Body of pancreas (tissue), 4 donors: ENCODE results near the gene HOMER2. TPM values are rescaled to one million over a fixed set of nuclear protein-coding genes. Genes with fewer than 3 reads are reported as not detected.

Experiments
- ATAC-seq: fragments of 150-250 bp; one replicate; pipeline ENCODE4 v1.9.1; 2016
- DNase-seq, 4 donors: peaks; one replicate each; pipeline ENCODE4 v3.0.0-alpha.2; 2019
- H3K27ac ChIP-seq, 4 donors: fragments of 200-600 bp; sonication (generic); 1 replicate in 3 of 4; 2 replicates in 1 of 4; pipeline versions ENCODE4 v1.5.1 to v1.6.1; 2016 to 2019; ENCODE audit warnings: mild to moderate bottlenecking in 1 of 4, mixed read lengths in 1 of 4, moderate library complexity in 1 of 4
- H3K27me3 ChIP-seq, 2 donors: fragments of 200-600 bp; sonication (generic); one replicate each; pipeline ENCODE4 v1.6.0; 2016; ENCODE audit warnings: mild to moderate bottlenecking in 1 of 2
- H3K36me3 ChIP-seq, 2 donors: fragments of 200-600 bp; sonication (generic); replicated peaks in 1 of 2; 2 replicates each; pipeline ENCODE4 v1.5.1; 2016; ENCODE audit warnings: low read depth in 2 of 2; ENCODE audit not compliant: insufficient read depth in 1 of 2
- H3K4me1 ChIP-seq: fragments of 200-600 bp; sonication (generic); one replicate; pipeline ENCODE4 v1.6.0; 2016
- H3K4me3 ChIP-seq, 2 donors: fragments of 200-600 bp; sonication (generic); 1 replicate in 1 of 2; 2 replicates in 1 of 2; pipeline ENCODE4 v1.5.1; 2016 to 2019
- H3K9me3 ChIP-seq, 3 donors: fragments of 200-600 bp; sonication (generic); 1 replicate in 2 of 3; 2 replicates in 1 of 3; pipeline ENCODE4 v1.5.1; 2016
- CTCF ChIP-seq, 7 experiments: fragments of 450-650 bp in 4 of 7; fragments of 200-600 bp in 3 of 7; sonication (generic) in 3 of 7; IDR thresholded peaks; one replicate each; pipeline ENCODE4 v1.5.1; 2016 to 2019; ENCODE audit warnings: antibody characterized with exemption in 7 of 7
- POLR2A ChIP-seq, 3 donors: fragments of 450-650 bp; IDR thresholded peaks; one replicate each; pipeline ENCODE4 v1.6.1; 2016; ENCODE audit warnings: antibody characterized with exemption in 3 of 3, mild to moderate bottlenecking in 2 of 3
- WGBS, 2 donors: methylation state at CpG; one replicate each; pipeline ENCODE4 v1.1.5; 2017; 5-methylcytosine and 5-hydroxymethylcytosine counted together
- intact Hi-C: fragments of 100-400 bp; cut with DNase I; formaldehyde crosslinking; loops from one replicate; pipeline ENCODE4 v1.15.1; 2023
- total RNA-seq, 2 donors: library from RNA; depleted of rRNA; stranded (reverse); fragments of >200 nt; gene quantifications; one replicate each; pipeline ENCODE4 v1.1.0, GENCODE V29; 2016

Gene HOMER2
- total RNA-seq, 2 donors from 2014 or later: 331 to 469 TPM

GRCh38 chr15:82923744-82924143 lies 28.8 kb downstream of the HOMER2 start:
- no peak for DNase-seq
- H3K4me3 ChIP-seq: no peak overlapping the region

GRCh38 chr15:82922737-82923136 lies 29.8 kb downstream of the HOMER2 start:
- H3K4me3 ChIP-seq: no peak overlapping the region
- H3K36me3 ChIP-seq: no peaks in the 10 kb centered on the region
- TF ChIP-seq POLR2A (IDR thresholded peaks at IDR 0.05): no peak
- no peak for TF ChIP-seq CTCF (IDR thresholded peaks at IDR 0.05)
- ATAC-seq (no peak), DNase-seq (peak in 1 of 4 donors; percentile 39)
- 59 to 64% methylated on average over 4 of the region's 4 CpGs for WGBS, 2 donors
- H3K27me3 ChIP-seq: no peaks in the 10 kb centered on the region
- H3K27ac ChIP-seq: peak overlapping the region; percentile 69 to 100 (median 95)
- H3K9me3 ChIP-seq: no peaks in the 10 kb centered on the region
- H3K4me1 ChIP-seq: peaks cover 96% of the 10 kb centered on the region
- intact Hi-C loops: no loop called here

More at GRCh38 chr15:82923744-82924143, 28.8 kb downstream of the HOMER2 start:
- peak in 1 of 3 donors; percentile 4 for TF ChIP-seq POLR2A (IDR thresholded peaks at IDR 0.05)
- no peak for TF ChIP-seq CTCF (IDR thresholded peaks at IDR 0.05)
- H3K9me3 ChIP-seq: no peaks in the 10 kb centered on the region
- 62 to 69% methylated on average over 5 to 7 of the region's 7 CpGs for WGBS, 2 donors
- no peaks in the 10 kb centered on the region for H3K27me3 ChIP-seq
- H3K4me1 ChIP-seq: peaks cover 95% of the 10 kb centered on the region
- intact Hi-C loops: no loop called here
- H3K36me3 ChIP-seq: no peaks in the 10 kb centered on the region
- peak overlapping the region; percentile 62 to 100 (median 95) for H3K27ac ChIP-seq
- ATAC-seq: no peak

GRCh38 chr15:82921939-82922338 lies 30.6 kb downstream of the HOMER2 start:
- intact Hi-C loops: no loop called here
- peak overlapping the region; percentile 69 to 100 (median 95) for H3K27ac ChIP-seq
- no peak overlapping the region for H3K4me3 ChIP-seq
- ATAC-seq (no peak), DNase-seq (peak in 1 of 4 donors; percentile 4)
- H3K9me3 ChIP-seq: no peaks in the 10 kb centered on the region
- no peaks in the 10 kb centered on the region for H3K36me3 ChIP-seq
- no peaks in the 10 kb centered on the region for H3K27me3 ChIP-seq
- TF ChIP-seq POLR2A (IDR thresholded peaks at IDR 0.05): no peak
- no peak for TF ChIP-seq CTCF (IDR thresholded peaks at IDR 0.05)
- H3K4me1 ChIP-seq: peaks cover 97% of the 10 kb centered on the region

GRCh38 chr15:82921242-82921641 lies 31.3 kb downstream of the HOMER2 start:
- Histone ChIP-seq H3K4me1 (peaks cover 97% of the 10 kb centered on the region), H3K36me3 (no peaks in the 10 kb centered on the region), H3K9me3 (no peaks in the 10 kb centered on the region), H3K27me3 (no peaks in the 10 kb centered on the region), H3K27ac (peak overlapping the region; percentile 69 to 100 (median 95)), H3K4me3 (no peak overlapping the region)
- intact Hi-C loops: no loop called here
- no peak for ATAC-seq
- peak; percentile 44 to 57 (median 50) for DNase-seq
- no peak for TF ChIP-seq CTCF (IDR thresholded peaks at IDR 0.05)
- TF ChIP-seq POLR2A (IDR thresholded peaks at IDR 0.05): no peak
- whole genome bisulfite sequencing, 2 donors: 30 to 45% methylated on average over 8 of the region's 8 CpGs

- TF ChIP-seq CTCF (IDR thresholded peaks at IDR 0.05) (no peak), POLR2A (IDR thresholded peaks at IDR 0.05) (peak in 2 of 3 donors; percentile 74)
- Histone ChIP-seq H3K36me3 (no peaks in the 10 kb centered on the region), H3K9me3 (no peaks in the 10 kb centered on the region), H3K4me3 (no peak overlapping the region), H3K27me3 (no peaks in the 10 kb centered on the region), H3K27ac (peak overlapping the region; percentile 93 to 100 (median 97)), H3K4me1 (peaks cover 97% of the 10 kb centered on the region)
- intact Hi-C loops: no loop called here
- WGBS, 2 donors: 9 to 16% methylated on average over 5 to 6 of the region's 6 CpGs
- DNase-seq: peak; percentile 94 to 96 (median 95)
- ATAC-seq: peak; percentile 84
Observed at GRCh38 chr15:82919231-82919886, 33.2 kb downstream of the HOMER2 start.
